DMS79 (cell line): ENCODE results near the gene SLC34A1.
"Not testable (repeated sequence)": the region's sequence is repeated elsewhere in the genome, so short reads cannot be mapped to it uniquely, and the experiment has no call there.

Experiments used
- DNase-seq: peaks from one replicate; lab custom pipeline; 2025; lab: John Stamatoyannopoulos, UW

SLC34A1 gene

DNA sequence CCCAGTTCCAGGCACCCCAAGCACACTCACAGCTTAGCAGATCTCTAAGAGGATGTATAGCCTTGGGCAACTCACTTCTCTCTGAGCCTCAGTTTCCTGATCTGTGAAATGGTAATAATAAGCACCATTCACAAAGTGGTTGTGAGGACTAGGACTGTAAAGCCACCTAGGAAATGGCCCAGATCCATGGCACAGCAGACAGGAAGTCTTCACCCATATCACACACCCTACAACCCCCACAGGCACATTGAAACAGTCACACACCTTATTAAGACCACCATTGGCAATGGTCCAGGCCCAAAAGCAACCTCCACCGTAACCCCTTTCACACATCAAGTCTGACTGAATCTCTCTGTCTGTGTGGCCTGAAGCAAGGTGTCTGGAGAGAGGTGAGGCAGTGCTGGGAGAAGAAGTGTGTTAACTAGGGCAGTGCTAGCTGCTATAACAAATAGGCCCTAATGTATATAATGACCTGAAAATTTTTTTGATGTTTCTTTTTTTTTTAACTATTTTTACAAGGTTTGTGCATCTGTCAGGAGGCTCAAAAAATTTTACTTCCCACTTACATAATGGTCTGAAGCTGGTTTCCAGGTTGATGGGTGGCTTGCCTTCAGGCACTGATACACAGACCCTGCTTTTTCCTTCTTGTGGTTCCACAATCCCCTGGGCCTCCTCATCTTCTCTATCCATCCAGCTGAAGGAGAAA, 28.9 kb upstream of the SLC34A1 start:
- no peak for DNase-seq

DNA sequence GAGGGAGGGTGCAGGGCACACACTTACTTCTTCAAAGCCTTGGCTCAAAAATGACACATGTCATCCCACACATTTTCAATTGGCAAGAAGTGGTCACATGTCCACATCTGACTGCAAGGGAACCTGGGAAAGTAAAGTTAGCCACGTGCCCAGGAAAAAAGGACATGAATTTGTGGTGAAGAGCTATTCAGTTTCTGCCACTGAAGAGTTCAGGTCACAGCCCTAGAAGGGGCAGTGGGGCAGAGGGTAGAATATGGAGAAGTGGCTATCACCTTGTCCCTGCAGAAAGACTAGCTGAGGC, 28.4 kb upstream of the SLC34A1 start:
- no peak for DNase-seq

DNA sequence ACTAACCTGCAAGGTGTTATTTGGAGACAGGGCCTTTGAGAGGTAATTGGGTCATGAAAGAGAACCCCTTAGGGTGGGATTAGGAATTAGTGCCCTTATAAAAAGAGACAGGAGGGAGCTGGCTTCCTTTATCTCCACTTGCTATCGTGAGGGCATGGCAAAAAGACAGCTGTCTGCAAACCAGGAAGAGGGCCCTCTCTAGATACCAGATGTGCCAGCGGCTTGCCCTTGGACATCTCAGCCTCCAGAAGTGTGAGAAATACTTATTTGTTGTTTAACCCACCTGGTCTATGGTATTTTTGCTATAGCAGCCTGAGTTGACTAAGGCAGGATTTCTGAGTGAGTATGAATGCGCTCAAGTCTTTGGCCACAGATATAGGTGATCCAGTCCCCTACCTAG, 27.5 kb upstream of the SLC34A1 start:
- no peak for DNase-seq

DNA sequence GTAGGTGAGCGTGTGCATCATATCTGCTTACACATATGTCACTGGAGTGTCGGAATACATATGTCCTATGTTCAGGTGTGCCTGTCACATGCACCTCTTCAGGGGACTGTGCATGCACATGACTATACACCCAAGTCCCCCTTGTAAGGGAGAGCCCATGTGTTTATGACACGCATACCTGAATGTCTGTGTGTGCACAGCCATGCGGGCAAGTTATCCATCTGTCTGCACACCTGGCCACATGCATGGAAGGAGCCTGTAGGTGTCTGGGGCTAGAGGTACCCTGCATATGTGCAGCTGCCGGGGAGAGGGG, 27.1 kb upstream of the SLC34A1 start:
- DNase-seq = no peak

DNA sequence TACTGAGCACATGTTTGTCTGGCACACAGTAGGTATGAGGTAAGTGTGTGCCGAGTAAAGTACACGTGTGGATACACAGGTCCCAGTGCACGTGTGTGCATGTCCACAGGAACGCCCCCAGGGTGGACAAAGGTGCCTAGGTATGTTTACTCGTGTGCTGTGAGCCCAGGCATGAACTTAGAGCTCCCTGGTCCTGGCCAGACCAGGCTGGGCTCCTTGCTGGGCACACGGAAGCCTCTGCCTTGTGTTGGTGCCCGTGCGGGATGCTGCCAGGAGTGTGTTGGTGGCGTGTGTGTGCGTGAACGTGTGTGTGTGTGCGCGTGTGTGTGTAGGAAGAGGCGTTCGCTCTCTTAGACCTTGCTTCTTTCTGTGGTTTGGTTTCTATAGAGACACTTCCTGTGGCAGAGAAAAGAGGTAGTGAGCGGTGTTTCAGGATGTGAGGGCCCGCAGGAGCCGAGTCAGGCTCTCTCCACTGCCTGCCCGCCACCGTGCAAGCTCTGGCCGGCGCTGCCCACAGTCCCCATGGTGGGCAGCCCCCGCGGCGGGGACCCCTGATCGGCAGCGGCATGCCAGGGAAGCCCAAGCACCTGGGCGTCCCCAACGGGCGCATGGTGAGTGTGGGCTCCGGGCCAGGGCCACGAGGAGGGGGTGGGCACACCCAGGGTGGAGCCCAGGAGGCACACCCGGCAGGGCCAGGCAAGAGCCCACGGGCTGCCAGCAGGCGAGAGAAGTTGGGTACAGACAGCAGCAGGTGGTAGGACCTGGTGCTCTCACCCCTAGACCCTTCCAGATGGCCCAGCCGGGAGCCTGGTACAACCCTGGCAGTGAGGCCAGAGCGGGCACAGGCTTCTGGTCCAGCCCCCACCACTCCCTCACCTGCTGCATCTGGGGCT, 26.5 kb upstream of the SLC34A1 start, which contains the start of gene RGS14:
RGS14 (plus strand) TSS at position 466 of the 893 bp plus-strand sequence; CDS start at position 567, 101 bp downstream.
- peak; percentile 13 for DNase-seq

DNA sequence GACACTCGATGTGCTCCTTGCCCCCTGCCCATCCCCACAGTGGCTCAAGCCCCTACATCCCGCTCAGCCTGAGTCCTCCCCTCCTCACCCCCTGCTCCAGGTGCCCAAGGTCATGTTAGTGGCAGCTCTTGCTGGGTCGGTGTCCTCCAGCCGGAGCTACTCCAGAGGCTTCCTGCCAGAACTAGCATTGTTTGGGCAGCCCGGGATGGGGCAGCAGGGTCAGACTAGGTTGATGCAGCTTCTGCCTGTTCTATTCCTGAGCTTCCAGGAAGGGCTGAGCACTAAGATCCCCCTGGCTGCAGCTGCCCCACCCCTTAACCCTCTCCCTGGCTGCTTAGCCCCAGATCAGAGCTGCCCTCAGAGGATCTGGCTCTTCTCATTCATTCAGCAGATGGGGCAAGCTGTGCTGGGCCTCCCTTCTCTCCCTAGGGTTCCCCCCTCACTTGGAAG, 25.8 kb upstream of the SLC34A1 start:
- no peak for DNase-seq

DNA sequence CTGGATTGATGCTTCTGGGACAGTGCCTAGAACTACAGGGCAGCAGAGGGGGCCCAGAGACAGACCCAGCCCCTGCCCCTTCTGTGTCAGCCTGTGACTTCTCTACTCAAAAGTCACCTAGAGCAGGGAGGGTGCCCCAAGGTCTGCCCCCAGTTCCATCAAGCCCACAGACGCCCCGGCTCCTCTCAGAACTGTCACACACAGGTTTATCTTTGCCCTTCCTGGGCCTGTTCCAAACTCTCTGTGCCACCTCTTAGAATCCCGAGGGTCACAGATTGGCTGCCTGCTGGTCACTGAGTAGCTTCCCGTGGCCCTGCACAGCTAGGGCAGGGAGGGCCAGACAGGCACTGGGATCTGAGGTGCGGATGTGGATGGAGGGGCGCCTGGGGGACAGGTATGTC, 24.8 kb upstream of the SLC34A1 start:
- DNase-seq = no peak

DNA sequence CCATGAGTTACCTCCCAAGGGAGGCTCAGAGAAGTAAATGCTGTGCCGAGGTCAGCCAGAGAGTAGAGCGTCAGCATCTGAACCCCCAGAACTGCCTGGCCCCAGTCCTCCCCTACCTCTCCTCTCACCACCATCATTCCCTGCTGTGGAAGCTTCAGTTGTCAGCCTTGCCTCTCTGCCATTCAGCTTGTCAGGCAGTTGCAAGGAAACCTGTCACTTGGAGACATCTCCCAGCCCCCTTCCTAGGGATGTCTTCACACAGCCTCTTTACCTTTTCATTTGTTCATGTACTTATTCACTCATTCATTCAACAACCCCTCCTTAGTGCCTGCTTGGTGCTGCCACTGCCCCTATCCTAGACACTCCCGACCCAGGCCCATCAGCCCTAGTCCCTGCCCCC, 24.4 kb upstream of the SLC34A1 start:
- DNase-seq = no peak

DNA sequence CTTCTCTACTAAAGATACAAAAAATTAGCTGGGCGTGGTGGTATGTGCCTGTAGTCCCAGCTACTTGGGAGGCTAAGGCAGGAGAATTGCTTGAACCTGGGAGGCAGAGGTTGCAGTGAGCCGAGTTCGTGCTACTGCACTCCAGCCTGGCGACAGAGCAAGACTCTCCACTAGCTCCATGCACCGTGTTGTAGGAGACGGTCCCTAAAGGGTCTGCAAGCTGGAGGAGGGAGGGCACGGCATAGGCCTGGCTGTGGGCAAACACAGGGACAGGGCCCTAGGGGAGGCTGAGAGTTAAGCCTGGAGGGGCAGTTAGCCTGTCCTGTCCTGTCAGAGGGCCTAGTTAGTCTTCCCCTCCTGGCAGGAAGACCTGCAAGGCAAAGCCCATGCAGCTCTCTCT, 23.5 kb upstream of the SLC34A1 start:
- DNase-seq = not testable (repeated sequence)

DNA sequence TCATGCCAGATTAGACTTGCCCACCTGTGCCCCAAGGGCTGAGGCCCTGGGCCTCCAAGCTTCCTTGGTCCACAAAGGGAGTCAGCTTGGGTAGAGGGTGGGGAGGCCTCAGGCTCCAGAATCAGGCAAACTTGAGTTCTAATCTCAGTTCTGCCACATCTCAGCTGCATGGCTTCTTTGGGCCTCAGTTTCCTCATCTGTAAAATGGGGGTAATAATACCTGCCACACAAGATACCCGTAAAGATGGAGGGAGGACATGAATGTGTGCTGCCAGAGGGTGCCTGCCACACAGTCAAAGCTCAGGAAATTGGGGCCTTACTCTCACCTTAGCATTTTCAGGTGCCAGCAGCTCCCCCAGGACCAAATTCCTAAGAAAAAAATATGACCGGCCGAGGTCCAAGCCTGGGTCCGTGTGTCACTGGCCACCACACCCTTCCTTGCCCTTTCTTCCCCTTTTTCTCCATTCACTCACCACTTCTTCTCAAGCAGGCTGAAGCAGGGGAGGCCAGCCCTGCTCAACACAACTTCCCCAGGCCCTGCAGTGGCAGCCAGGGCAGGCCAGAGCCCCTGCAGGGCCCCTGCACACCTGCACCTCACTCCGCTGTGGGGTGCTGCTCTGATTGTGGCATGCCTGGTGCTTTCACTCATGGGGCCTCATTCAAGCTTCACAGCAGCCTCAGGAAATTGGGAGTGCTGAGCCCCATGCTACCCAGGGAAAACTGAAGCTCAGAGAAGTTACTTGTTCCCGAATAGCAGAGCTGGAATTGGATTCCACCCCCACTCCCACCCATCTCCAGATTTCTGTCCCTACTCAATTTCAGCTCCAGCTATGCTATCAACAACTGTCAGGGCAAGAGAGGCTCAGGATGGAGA, 22.6 kb upstream of the SLC34A1 start:
- no peak for DNase-seq

DNA sequence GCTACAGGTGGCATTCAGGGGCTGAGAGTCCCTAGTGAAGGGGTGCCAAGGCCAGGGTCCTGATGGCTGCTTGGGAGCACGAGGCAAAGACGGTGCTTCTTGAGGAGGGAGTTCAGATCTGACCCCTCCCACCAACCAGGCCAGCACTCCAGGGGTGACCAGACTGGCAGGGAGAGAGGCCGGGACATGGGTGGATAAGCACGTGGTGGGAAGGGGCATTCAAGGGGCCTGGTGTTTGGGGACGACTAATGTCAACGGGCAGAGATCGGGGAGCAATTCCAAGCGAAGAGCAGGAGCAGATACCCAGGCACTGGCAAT, 22.0 kb upstream of the SLC34A1 start:
- DNase-seq = no peak

DNA sequence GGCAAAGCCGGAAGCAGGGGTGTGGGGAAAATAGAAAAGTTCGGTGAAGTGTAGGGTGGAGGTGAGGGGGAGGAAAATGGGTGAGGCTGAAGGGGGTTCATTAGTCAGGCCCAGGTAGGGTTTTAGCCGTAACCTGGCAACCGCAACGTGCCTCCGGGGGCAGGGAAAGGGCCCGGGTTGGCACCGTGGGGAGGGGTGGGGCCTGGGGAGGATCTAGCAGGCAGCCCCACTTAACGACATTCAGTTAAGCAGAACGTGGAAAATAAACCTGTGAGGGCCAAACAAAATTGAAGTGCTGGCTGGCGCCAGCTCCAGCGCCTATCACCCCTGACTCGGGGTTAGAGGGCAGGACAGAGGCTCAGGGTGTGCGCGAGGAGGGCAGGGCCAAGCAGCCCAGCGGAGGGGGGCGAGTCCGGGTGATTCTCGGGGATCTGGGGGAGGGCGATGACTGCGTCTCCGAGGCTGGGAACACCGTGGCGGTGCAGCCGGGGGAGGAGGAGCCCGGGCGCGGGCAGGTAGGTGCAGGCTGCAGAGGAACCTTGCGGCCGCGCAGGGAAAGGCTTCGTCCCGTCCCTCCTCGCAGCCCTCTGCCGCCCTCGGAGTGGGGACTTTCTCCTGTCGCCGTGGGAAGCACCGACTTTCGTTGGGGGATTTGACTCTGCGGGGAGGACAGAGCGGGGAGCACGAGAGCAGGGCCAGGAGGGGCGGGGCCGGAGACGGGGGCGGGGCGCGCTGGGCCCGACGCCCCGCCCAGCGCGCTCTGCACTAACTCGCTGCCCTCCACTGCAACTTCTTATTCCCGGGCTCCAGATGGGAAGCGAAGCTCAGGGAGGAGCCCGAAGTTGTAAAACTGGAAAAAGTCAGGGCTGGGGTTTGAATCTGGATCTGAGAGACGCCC, 21.4 kb upstream of the SLC34A1 start:
- peak; percentile 51 for DNase-seq

DNA sequence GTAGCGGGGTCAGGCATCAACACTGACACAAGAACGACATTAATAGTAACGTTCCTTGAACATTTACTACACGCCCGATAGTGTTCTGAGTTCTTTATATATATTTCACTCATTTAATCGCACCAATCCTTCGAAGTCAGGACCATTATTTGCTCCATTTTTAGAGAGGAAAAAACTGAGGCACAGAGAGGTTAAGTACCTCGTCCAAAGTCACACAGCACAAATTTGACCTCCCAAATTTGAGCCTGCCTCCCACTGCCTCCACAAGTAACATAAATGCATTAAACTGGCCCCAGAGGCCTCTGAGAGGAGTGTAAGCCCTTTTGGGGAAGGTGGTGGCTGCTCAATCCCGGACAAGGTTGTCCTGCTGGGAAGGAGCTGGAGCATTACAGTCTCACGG, 20.7 kb upstream of the SLC34A1 start:
- DNase-seq = no peak

DNA sequence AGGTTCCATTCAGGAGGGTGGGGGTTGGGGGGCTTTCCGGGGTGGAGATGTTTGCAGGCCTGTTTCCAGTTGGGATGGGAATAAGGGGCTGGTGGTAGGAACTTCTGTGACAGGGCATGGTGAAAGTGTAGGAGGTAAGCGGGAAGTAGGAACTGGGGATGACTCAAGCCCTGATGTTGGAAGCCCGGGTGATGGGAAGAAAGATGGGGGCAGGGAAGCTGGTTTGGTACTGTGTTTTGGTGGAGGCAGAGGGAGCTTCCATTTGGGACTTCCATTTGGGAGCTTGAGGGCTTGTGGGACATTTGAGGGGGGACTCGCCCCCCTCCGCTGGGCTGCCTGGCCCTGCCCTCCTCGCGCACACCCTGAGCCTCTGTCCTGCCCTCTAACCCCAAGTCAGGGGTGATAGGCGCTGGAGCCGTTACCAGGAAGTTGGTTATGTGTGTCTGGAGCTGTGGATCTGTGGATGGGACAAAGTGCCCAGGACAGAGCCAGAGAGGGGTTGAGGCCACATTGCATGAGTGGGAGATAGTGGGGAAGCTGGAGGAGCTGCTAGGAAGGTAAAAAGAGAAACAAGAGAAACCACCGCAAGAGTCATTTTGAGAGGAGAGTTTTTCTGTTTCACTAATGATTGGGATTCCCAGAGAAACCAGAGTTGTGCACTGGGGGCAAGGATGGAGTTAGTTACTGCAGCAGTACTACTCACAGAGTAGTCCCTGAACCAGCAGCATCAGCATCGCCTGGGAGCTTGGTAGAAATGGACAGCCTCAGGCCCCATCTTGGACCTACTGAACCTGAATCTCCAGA, 19.9 kb upstream of the SLC34A1 start:
- DNase-seq = no peak

DNA sequence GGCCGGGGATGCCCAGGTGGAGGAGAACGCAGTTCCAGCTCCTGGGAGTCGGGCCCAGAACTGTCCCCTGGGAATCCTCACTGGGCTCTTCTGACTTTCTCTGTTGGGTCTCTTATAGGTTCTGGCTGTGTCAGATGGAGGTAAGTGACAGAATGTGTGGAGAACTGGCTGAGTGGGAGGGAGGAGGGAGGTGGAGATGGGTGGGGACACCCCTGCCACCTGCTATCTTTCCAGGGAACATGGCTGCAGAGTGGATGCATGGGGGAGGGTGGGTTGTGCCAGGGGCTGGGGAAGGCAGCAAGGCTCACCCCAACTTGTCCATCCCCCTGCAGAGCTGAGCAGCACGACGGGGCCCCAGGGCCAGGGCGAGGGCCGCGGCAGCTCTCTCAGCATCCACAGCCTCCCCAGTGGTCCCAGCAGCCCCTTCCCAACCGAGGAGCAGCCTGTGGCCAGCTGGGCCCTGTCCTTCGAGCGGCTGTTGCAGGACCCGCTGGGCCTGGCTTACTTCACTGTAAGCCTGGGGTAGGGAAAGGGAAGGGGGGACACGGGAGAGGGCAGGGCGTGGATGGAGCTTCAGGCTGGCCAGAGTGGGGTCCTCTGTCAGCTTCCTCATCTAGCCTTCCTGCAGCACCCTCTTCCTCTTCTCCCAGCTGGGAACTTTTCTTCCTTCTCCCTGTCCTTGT, 18.2 kb upstream of the SLC34A1 start:
- no peak for DNase-seq

DNA sequence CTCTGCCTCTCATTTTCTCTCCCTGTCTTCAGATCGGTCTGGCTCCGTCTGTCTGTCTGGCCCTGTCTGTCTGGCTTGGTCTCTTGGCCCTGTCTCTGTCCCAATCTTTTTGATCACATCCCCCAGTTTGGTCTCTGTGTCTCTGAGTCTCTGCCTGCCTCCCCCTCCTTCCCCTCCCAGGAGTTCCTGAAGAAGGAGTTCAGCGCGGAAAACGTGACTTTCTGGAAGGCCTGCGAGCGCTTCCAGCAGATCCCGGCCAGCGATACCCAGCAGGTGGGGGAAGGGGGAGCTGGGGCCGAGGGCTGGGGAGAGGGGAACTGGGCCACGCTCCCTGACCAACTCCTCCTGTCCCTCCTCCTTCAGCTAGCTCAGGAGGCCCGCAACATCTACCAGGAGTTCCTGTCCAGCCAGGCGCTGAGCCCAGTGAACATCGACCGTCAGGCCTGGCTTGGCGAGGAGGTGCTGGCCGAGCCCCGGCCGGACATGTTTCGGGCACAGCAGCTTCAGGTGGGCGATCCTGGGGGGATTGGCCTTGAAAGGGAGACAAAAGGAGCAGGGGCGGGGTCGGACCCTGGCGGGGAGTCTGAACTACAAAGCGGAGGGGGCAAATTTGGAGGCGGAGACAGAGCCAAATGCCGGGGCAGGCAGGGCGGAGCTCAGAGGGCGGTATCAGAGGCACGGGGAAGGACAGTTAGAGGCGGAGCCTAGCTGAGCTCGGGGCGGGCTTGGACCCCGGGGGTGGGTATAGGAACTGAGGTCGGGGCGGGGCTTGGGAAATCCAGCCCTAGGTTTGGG, 17.5 kb upstream of the SLC34A1 start:
- DNase-seq = no peak

DNA sequence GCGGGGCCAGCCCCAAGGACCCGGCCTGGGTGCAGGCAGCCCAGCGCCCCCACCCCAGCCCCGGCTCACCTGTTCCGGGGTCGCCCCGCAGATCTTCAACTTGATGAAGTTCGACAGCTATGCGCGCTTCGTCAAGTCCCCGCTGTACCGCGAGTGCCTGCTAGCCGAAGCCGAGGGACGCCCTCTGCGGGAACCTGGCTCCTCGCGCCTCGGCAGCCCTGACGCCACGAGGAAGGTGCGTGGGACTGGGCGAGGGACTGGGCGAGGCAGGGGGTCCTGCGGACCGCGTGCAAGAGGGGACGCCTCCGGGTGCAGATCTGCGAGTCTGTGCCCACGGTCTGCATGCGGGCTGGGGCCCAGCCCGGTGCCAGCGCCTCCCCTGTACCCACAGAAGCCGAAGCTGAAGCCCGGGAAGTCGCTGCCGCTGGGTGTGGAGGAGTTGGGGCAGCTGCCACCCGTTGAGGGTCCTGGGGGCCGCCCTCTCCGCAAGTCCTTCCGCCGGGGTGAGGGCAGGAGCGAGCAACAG, 16.8 kb upstream of the SLC34A1 start:
- DNase-seq = no peak

DNA sequence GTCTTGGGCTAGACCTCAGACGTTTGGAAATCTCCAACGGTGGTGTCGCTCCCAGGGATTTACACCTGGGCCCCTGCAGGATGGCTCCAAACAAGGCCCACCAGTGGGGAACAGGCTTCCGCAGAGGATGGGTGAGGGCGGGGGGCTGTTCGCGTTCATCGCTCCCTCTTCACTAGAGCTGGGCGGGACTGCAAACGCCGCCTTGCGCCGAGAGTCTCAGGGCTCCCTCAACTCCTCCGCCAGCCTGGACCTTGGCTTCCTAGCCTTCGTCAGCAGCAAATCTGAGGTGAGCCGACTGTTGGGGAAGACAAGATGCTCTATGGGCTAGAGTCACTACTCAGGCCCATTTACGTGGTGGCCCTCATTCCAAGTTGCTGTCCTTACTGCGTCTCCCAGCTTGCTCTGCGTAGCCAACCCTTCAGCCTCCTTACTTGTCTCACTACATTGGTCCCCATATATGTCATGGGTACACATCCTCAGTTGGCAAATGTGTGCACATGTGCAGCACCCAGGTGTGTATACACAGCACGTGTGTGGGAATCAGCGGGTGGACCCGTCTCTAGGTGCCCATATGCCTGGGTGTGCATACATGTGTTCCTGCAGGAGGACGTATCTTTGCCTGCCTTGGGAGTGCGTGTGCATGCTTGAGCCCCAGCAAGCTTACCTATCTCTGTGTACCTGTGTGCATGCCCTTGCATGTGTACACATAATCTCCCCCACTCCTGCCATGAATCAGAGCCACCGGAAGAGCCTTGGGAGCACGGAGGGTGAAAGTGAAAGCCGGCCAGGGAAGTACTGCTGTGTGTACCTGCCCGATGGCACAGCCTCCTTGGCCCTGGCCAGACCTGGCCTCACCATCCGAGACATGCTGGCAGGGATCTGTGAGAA, 16.0 kb upstream of the SLC34A1 start:
- DNase-seq = no peak
